Activated CD8-positive, alpha-beta memory T cell treated with anti-CD3 and anti-CD28 coated beads, Interleukin-2, amount 50 U/mL, for 24 hours (primary cell): ENCODE results near the gene PJVK.
"Not testable (repeated sequence)": the region's sequence is repeated elsewhere in the genome, so short reads cannot be mapped to it uniquely, and the experiment has no call there.

Experiments used
- DNase-seq: peaks from one replicate; pipeline ENCODE4 v3.0.0-alpha.2; 2020; ENCODE audit errors: extremely low read depth

The PJVK gene, protein sequence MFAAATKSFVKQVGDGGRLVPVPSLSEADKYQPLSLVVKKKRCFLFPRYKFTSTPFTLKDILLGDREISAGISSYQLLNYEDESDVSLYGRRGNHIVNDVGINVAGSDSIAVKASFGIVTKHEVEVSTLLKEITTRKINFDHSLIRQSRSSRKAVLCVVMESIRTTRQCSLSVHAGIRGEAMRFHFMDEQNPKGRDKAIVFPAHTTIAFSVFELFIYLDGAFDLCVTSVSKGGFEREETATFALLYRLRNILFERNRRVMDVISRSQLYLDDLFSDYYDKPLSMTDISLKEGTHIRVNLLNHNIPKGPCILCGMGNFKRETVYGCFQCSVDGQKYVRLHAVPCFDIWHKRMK

GRCh38 chr2:178450774-178451525, at the start of gene PJVK, which contains the start of gene PRKRA:
Gene PJVK (plus strand): TSS chr2:178451378. CDS start chr2:178453410, 2,032 bp downstream.
Gene PRKRA (minus strand): TSS chr2:178451175. CDS start chr2:178451030, 145 bp downstream.
- peak; percentile 78 for DNase-seq

DNA sequence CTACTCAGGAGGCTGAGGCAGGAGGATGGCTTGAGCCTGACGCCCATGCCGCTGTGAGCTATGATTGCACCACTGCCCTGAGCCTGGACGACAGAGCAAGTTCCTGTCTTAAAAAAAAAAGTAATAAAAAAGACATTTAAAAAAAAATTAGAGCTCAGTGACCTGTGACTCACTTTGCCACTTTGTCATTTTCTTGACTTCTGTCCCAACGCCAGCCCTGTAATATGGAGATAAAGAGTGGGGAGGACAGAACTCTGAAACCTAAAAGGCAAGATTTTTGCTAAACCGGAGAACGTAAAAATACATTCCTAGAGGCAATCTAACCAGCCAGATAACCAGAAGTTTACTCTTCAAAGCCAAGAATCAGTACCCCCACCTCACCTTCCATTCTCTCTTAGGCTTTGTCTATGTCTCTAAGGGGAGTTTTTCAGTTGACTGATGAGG, 49.2 kb upstream of the PJVK start:
- no peak for DNase-seq

GRCh38 chr2:178403671-178404306, 47.4 kb upstream of the PJVK start:
- DNase-seq: no peak

DNA sequence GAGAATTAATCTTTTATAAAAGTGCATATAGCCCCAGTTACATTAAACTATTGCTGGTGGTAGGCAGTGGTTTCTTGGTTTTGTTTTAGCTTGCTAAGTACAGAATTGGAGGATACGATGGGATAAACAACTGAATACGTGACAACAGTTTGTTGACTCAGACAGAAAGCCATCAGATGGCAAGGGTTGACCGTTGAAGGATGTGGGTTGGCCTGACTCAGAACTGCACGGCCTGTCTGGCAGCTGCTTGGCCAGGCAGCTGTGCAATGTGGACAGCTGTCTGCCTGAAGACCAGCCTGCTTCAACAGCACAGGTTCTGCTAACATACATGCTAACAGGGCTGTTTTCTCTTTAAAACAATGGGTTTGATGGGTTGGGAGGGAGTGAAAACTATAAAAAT, 46.8 kb upstream of the PJVK start:
- DNase-seq: no peak

GRCh38 chr2:178409261-178409660, 41.9 kb upstream of the PJVK start:
- DNase-seq: no peak

DNA sequence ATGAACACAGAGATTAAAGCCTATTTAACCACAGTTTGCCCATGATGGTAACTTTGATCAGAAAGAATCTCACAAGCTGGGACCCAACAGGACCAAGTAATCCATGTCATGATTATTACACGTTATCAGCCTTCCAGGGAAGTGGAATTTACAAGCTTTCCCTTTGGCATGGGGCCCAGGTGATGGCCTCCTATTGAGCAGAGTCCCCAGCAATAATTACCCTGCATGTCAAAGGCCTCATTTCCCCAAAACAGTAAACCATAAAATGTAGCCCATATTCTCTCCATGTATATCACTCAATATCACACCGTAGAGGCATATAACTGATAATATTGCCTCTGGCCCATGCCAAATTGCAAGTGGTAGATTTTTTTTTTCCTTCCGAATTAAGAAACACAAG, 39.1 kb upstream of the PJVK start:
- DNase-seq: no peak

GRCh38 chr2:178412453-178412852, 38.7 kb upstream of the PJVK start:
- DNase-seq: not testable (repeated sequence)

GRCh38 chr2:178413472-178414265, 37.5 kb upstream of the PJVK start:
- DNase-seq: peak; percentile 47

DNA sequence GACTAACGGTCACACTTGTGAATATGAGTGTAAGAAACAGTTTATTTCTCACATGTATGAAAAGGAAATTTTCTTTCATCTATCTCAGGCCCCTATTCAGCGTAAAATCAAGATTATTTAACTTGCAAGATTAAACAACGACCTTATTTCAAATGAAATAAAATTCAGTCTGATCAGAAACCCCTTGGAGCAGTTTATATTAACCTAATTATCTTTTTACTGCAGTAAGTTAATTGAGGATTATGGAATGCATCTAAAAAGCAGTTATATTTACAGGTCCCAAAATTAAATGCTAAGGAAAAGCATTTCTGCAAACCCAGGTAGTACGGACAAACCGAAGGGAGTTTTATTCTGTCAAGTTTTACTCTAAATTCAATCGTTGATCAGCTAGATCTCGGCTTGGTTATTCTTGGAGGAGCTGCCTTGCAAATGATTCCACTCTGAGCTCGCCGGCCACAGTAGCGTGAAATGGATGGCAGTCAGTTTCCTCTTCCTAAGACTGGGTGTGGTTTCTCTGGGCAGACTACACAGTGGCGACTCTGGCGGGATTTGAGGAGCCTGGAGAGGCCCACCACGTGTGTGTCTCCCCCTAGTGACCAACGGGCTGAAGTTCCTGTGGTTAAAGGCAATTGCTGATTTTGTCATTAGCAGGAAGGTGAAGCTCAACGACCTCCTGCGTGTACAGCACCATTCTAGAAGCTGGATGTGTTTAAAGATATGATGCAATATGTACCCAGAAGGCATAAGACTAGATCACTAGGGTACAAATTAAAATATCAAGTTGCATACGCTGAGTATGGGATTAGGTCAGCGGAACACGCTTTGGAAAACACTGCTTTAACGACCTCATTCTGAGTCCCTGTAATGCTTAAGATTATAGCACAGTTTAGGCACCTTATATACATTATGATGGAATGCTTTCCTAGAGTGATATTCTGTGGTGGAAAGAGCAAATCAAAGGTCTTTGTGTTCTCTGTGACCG, 36.6 kb upstream of the PJVK start:
- DNase-seq: peak; percentile 65

DNA sequence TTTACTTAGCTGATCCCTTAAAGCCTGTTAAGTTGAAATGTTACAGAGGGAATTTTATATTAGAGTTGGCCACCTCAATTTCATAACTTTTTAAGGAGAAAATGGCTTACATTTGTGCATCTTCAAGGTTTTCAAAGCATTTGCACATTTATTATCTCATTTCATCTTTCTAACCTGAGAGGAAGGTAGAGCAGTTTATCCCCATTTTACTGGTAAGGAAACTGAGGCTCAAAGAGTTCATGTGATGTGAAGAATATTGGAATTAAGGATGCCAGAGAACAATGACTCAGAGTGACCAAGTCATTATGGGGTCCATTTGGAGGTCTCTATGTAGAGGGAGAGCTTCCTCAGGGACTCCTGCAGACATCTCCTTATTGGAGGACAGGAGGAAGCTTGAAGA, 35.2 kb upstream of the PJVK start:
- no peak for DNase-seq

DNA sequence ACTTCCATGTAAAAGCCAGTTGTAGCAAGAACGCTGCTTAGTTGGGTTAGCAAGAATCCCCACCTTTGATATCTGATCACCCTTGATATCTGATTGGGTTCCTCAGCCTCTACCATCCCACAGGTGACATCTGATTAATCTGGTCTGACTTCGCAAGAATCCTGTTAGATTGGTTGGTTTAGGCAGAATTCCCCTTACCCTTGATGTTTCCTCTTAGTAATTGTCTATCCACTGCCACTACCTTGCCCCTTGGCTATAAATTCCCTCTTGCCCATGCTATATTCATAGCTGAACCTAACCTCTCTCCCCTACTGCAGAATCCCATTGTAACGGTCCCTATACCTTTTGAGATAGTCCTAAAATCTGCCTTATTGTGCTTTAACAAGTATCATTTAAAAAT, 33.3 kb upstream of the PJVK start:
- no peak for DNase-seq

DNA sequence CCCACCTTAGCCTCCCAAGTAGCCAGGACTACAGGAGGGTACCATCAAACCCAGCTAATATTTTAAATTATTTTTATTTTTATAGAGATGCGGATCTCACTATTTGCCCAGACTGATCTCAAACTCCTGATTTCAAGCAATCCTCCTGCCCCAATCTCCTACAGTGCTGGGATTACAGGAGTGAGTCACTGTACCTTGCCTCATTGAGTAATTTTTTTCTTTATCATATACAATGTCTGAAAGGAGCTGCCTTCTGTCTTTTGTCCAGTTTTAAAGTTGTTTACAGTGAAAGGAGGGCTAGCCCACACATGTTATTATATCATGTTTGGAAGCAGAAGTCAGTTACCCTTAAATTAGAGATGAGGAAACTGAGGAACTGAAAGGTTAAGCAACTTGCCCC, 32.8 kb upstream of the PJVK start:
- no peak for DNase-seq

DNA sequence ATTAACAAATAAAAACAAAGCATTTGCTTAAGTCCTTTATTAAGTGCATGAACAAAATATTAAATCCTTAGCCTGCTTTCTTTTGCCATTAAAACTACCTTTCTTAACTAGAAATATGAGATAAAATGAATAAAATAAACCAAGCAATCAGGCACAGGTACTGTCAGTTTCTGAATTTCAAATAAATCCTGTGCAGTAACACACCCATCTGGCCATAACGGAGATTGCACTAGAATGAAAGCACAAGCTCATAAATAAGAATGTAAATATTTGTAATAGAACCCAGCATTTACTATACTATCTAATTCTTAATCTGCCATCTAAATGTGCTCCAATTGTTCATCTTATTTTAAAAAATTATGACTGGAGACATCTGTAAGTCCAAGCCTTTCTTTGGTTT, 32.1 kb upstream of the PJVK start:
- DNase-seq: no peak

DNA sequence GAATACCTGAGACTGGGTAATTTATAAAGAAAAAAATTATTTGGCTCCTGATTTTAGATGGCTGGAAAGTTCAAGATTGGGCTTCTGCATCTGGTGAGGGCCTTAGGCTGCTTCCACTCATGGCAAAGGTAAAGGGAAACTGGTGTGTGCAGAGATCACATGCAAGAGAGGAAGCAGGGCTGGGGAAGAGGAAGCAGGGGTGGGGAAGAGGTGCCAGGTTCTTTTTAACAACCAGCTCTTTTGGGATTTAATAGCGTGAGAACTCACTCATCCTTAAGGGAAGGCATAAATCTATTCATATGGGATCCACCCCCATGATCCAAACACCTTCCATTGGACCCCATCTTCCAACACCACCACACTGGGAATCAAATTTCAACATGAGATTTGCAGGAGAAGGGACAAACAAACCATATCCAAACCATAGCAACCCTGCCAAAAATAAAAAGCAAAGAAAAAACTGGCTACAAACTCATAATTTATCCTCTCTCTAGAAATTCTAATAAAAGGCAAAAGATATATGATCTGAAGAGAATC, 30.6 kb upstream of the PJVK start:
- DNase-seq: no peak

- no peak for DNase-seq
Measured at GRCh38 chr2:178422097-178422496, 29.1 kb upstream of the PJVK start.

GRCh38 chr2:178423746-178424145, 27.4 kb upstream of the PJVK start:
- not testable (repeated sequence) for DNase-seq

DNA sequence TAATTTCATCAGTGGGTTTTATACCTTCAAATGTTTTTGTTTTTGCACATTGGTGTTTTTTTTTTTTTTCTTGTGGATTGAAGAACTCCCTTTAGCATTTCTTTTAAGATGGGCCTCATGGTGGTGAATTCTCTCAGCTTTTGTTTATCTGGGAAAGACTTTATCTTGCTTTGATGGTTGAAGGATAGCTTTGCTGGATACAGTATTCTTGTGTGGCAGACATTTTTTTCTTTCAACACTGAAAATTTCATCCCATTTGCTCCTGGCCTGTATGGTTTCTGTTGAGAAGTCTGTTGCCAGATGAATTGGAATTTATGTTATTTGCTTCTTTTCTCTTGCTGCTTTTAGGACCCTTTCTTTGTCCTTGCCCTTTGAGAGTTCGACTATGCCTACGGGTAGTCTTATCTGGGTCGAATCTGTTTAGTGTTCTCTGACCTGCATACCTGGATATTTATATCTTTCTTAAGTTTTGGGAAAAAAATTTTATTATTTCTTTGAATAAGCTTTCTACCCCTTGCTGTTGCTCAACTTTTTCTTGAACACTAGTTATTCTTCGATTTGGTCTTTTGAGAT, 25.8 kb upstream of the PJVK start:
- no peak for DNase-seq

DNA sequence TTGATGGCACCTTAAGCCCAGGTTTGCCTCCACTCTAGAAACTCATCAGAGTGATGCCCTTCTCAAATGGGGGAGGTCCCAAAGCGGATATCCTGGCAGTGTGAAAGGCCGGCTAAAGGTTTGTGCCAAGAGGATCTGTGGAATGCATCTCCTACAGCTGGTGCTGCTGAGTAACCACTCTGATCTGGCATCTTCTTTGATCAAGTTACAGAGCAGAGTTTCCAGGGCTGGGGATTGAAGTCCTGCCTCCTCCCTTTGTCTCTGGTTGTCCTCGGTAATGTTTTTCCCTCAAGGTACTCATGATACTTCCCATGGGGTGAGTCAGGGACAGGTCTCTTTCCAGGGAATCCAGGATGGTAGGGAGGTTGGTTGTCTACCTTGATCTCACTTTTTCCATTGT, 24.8 kb upstream of the PJVK start:
- no peak for DNase-seq

GRCh38 chr2:178427458-178427857, 23.7 kb upstream of the PJVK start:
- no peak for DNase-seq

GRCh38 chr2:178428396-178428806, 22.8 kb upstream of the PJVK start:
- DNase-seq: no peak
